Gastrocnemius medialis (tissue), 4 donors: ENCODE measurements around the gene PTPN4. TPM values are rescaled to one million over a fixed set of nuclear protein-coding genes. Genes with fewer than 3 reads are reported as not detected.

Source experiments
- ATAC-seq, 2 donors: fragments of 150-250 bp; one replicate each; pipeline ENCODE4 v1.9.1; 2016
- DNase-seq, 2 donors: peaks; one replicate each; pipeline ENCODE4 v3.0.0-alpha.2; 2019
- H3K27ac ChIP-seq, 4 donors: fragments of 200-600 bp; sonication (generic); 1 replicate in 1 of 4; 2 replicates in 3 of 4; pipeline ENCODE4 v1.5.1; 2016 to 2018; ENCODE audit warnings: mild to moderate bottlenecking in 2 of 4, moderate library complexity in 1 of 4
- H3K27me3 ChIP-seq, 3 donors: fragments of 200-600 bp; sonication (generic) in 2 of 3; 1 replicate in 1 of 3; 2 replicates in 2 of 3; pipeline versions ENCODE4 v1.5.1 to v1.6.0; 2016 to 2019; ENCODE audit warnings: mild to moderate bottlenecking in 1 of 3, moderate library complexity in 1 of 3
- H3K36me3 ChIP-seq, 2 donors: fragments of 200-600 bp; sonication (generic) in 1 of 2; one replicate each; pipeline ENCODE4 v1.5.1; 2017 to 2018
- H3K4me1 ChIP-seq, 2 donors: fragments of 200-600 bp; sonication (generic) in 1 of 2; one replicate each; pipeline ENCODE4 v1.5.1; 2016 to 2017; ENCODE audit warnings: mild to moderate bottlenecking in 2 of 2
- H3K4me3 ChIP-seq, 4 donors: fragments of 200-600 bp; sonication (generic) in 3 of 4; 1 replicate in 1 of 4; 2 replicates in 3 of 4; pipeline ENCODE4 v1.5.1; 2016 to 2019; ENCODE audit warnings: mild to moderate bottlenecking in 2 of 4
- H3K9me3 ChIP-seq, 3 donors: fragments of 200-600 bp; sonication (generic) in 2 of 3; 1 replicate in 1 of 3; 2 replicates in 2 of 3; pipeline ENCODE4 v1.5.1; 2016 to 2019
- CTCF ChIP-seq, 5 experiments: fragments of 450-650 bp in 3 of 5; fragments of 200-600 bp in 2 of 5; sonication (generic) in 2 of 5; IDR thresholded peaks in 4 of 5; conservative IDR thresholded peaks in 1 of 5; 1 replicate in 4 of 5; 2 replicates in 1 of 5; pipeline ENCODE4 v1.5.1; 2016 to 2019; ENCODE audit warnings: antibody characterized with exemption in 5 of 5, mild to moderate bottlenecking in 3 of 5, moderate library complexity in 3 of 5
- POLR2A ChIP-seq, 2 donors: fragments of 450-650 bp; IDR thresholded peaks; one replicate each; pipeline ENCODE4 v1.6.1; 2017; ENCODE audit warnings: antibody characterized with exemption in 2 of 2, mild to moderate bottlenecking in 2 of 2, moderate library complexity in 2 of 2
- in situ Hi-C, 4 donors: fragments of 200-750 bp; cut with MboI; loops; one replicate each; pipeline versions ENCODE4 v1.15.0 to v1.8.0; 2017; ENCODE audit warnings: low sequenced_read_pairs in 4 of 4
- intact Hi-C: fragments of 100-400 bp; cut with DNase I; formaldehyde crosslinking; loops from one replicate; pipeline ENCODE4 v1.15.1; 2023; ENCODE audit warnings: low total_unique reads
- total RNA-seq, 4 donors: library from RNA; depleted of rRNA; stranded (reverse); fragments of >200 nt; gene quantifications; one replicate each; pipeline versions ENCODE4 v1.1.0 to v1.2.3, GENCODE V29; 2016

Gene PTPN4
- 10 to 100 TPM; 12.7 to 37.8 (median 33.5) TPM for total RNA-seq

GRCh38 chr2:119759451-119760236, at the start of gene PTPN4:
TSS of gene PTPN4 (plus strand) at chr2:119759922. CDS start at chr2:119809854, 49,932 bp downstream.
- peak; percentile 81 to 86 for TF ChIP-seq POLR2A (IDR thresholded peaks at IDR 0.05)
- TF ChIP-seq CTCF (IDR thresholded peaks at IDR 0.05 in 4 of 5, conservative IDR thresholded peaks at IDR 0.05 in 1 of 5) = no peak
- Histone ChIP-seq H3K36me3 (no peaks in the 10 kb centered on the region), H3K4me3 (peak within 1 kb of the TSS; percentile 61 to 89 (median 84)), H3K27ac (peak within 1 kb of the TSS; percentile 91 to 96 (median 95)), H3K9me3 (no peaks in the 10 kb centered on the region), H3K4me1 (peaks cover 47 to 50% of the 10 kb centered on the region in 2 donors), H3K27me3 (no peaks in the 10 kb centered on the region)
- in situ Hi-C loops (loop anchor here in 3 of 4 donors (10.0 to 25.0 kb wide), 4 partner anchors 65 to 415 kb away; partner anchors contain the start of gene EPB41L5 (in 1 of the 3)), intact Hi-C loops (loop anchor here (5.0 to 10.0 kb wide), 7 partner anchors 183 to 1415 kb away; partner anchors contain the start of genes C2orf76, DBI, EN1 and EPB41L5)
- ATAC-seq = peak; percentile 86 to 90
- peak; percentile 94 to 96 for DNase-seq

GRCh38 chr2:119710281-119710680, 49.4 kb upstream of the PTPN4 start:
- Histone ChIP-seq H3K9me3 (no peaks in the 10 kb centered on the region), H3K4me3 (no peak overlapping the region), H3K4me1 (peaks cover 12 to 26% of the 10 kb centered on the region in 2 donors), H3K27ac (no peak overlapping the region), H3K27me3 (no peaks in the 10 kb centered on the region), H3K36me3 (no peaks in the 10 kb centered on the region)
- intact Hi-C loops = no loop called here
- in situ Hi-C loops = loop anchor here in 1 of 4 donors (25.0 kb wide), 2 partner anchors 452 to 977 kb away; no protein-coding TSS in a partner anchor
- ATAC-seq (no peak), DNase-seq (no peak)
- TF ChIP-seq POLR2A (IDR thresholded peaks at IDR 0.05) (no peak), CTCF (IDR thresholded peaks at IDR 0.05 in 4 of 5, conservative IDR thresholded peaks at IDR 0.05 in 1 of 5) (no peak)

GRCh38 chr2:119711352-119711751, 48.4 kb upstream of the PTPN4 start:
- no peaks in the 10 kb centered on the region for H3K27me3 ChIP-seq
- ATAC-seq = no peak
- no peak overlapping the region for H3K4me3 ChIP-seq
- TF ChIP-seq POLR2A (IDR thresholded peaks at IDR 0.05) (no peak), CTCF (IDR thresholded peaks at IDR 0.05 in 4 of 5, conservative IDR thresholded peaks at IDR 0.05 in 1 of 5) (no peak)
- peaks cover 18 to 37% of the 10 kb centered on the region in 2 donors for H3K4me1 ChIP-seq
- intact Hi-C loops = no loop called here
- no peak overlapping the region for H3K27ac ChIP-seq
- DNase-seq = no peak
- no peaks in the 10 kb centered on the region for H3K36me3 ChIP-seq
- in situ Hi-C loops = loop anchor here in 1 of 4 donors (25.0 kb wide), 2 partner anchors 451 to 976 kb away; no protein-coding TSS in a partner anchor
- no peaks in the 10 kb centered on the region for H3K9me3 ChIP-seq

GRCh38 chr2:119712571-119712970, 47.2 kb upstream of the PTPN4 start:
- peak in 1 of 2 donors; percentile 55 for ATAC-seq
- in situ Hi-C loops = loop anchor here in 1 of 4 donors (25.0 kb wide), 2 partner anchors 450 to 975 kb away; no protein-coding TSS in a partner anchor
- intact Hi-C loops = no loop called here

More at GRCh38 chr2:119712571-119712970, 47.2 kb upstream of the PTPN4 start:
- Histone ChIP-seq H3K9me3 (no peaks in the 10 kb centered on the region), H3K4me3 (no peak overlapping the region), H3K27ac (peak overlapping the region in 1 of 4 donors; percentile 6), H3K4me1 (peaks cover 18 to 37% of the 10 kb centered on the region in 2 donors), H3K27me3 (no peaks in the 10 kb centered on the region), H3K36me3 (no peaks in the 10 kb centered on the region)
- TF ChIP-seq POLR2A (IDR thresholded peaks at IDR 0.05) (no peak), CTCF (IDR thresholded peaks at IDR 0.05 in 4 of 5, conservative IDR thresholded peaks at IDR 0.05 in 1 of 5) (no peak)
- no peak for DNase-seq
